ENCODE measurements around the gene SLC35F1.

Gene SLC35F1

DNA sequence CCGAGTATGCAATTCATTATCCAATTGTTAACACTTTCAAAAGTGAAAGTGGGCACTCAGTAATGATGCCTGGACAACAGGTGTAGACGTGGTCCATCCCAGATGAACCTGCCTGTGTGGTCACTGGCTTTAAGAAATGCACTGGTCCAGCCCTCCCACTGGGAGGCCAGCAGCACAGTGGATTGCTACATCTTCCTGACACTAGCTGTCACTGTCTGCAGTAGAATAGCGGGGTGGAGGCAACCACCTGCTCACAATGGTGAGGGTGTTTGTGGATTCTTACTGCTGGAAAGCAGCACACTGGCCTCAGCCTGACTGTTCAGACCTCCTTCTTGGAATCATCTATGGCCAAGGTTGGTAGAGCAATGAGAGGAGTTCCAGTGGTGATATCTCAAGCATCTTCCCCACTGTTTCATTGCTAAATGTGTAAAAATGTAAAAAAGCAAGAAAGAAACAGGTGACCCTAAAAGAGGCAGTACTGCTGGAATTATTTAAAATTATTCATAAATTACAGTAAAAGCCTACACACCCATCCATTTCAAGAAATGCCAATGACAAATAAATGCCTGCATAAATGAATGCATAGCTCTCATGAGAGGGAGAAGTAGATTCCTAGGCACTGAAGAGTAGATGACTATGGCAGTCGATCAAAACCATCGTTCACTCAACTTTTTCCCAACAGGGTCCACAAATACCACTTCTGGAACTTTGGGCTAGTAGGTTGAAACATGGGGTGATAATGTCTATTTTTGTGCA is 413.0 kb downstream of the SLC35F1 start:
- DNase-seq, result peak; percentile 68

DNA sequence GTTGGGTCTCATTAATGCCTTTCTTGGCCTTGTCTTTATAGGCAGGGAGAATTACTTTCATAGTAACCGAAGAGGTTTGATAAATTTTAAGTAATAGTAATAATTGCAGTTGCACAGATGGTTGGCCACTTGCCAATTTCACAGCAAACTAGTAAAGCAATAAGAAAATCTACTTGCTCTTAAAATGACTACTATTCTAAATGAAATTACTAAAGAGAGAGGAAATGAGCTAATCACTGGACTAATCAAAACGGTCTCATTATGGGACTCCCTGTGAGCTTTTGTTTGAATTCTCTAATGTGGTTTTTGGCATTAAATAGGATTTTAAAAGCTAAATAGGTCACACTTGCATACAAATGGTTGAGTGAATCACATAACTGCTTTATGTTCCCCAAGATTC is 413.6 kb downstream of the SLC35F1 start:
- peak; percentile 41 for DNase-seq

DNA sequence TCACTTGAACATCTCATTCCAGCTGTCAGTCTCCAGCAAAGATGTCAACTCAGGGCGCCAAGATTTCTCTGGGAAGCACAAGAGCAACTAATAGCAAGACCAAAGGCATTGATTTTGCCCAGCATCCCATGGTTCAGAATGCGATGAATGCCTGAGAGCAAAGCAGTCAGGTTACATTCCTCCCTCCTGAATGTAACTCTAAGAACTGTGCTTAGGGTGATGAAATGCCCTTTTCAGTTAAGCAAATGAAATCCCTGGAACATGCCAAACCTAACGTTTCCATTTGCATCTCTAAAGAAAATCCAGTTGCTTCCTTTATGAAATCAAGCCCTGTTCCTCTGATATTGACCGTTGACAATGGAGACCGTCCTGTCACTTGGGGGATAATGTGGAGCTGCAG is 417.1 kb downstream of the SLC35F1 start:
- no peak for DNase-seq

DNA sequence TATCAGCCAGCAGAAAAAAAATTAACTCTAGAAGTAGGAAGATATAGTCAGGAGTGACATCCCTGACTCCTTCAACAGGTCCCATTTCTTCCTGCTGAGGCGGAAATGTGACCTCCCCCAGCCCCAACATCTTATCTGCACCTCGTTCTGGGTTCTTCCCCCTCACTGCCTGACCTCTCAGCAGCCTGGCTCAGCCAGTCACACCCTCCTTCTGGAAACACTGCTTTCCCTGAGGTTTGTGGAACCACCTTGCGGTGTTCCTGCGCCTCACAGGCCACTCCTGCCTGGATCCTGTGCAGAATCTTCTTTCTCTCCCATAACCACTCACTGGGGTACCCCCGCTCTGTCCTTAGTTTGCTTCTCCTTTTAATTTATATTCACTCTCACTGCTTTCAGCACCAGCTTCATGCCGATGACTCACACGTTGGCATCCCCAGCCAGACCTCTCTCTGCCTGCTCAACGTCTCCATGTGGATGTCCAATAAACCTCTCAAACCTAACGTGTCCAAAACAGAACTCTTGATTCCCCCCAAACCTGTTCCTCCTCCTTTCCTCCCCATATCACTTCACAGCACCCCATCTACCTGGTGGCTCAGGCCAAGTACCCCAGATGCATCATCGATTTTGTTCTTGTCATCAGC is 418.3 kb downstream of the SLC35F1 start:
- no peak for DNase-seq

DNA sequence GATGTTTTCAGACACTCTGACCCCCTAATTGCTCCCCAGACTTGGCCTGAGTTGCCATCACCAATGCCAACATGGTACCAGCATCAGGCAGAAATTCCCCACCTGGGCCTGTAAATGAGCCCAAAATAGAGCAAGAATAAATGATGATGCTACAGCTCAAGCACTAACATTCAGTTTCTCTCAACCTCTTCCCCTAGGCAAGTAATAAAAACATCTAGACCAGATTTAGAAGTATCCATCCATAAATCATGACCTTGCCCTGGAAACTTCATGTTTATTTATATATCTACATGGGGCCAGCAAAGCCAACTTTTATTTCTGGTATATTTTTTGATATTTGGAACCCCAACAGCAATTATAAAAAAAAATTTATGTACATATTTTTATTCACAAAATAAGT is 419.6 kb downstream of the SLC35F1 start:
- DNase-seq, result no peak

DNA sequence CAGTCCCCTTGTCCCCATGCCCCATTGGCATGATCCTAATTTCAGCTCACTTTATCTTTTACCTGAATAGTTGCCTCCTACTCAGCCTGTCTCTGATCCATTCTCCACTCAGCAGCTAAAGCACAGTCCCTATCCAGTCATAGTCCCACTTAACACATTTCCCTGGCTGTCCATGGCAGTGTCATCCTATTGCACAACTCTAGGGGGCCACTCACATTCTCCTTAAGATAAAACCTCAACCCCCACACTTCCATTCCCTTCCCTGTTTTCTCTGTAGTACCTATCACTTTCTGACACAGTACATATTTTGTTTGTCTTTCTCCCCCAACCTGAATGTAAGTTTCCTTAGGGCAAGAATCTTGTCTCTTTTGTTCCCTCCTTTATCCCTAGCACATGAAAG is 420.2 kb downstream of the SLC35F1 start:
- no peak for DNase-seq

DNA sequence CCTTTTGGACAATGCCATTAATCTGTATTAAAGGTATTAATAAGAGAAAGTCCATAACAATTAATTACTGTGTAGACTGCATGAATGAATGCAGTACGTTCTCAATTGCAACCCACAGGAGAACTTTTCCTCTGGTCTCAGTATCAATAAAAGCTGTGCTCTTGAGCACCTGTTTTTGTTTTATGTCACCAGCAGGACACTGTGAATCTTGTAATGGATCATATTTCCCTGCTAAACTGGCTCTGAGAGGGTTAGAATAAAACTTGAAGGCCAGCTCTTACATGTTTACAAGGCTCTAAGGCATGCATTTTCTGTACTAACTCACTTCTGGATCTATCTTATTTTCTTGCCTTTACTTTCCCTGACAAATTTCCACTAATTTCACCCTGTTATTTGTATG is 426.7 kb downstream of the SLC35F1 start:
- no peak for DNase-seq

DNA sequence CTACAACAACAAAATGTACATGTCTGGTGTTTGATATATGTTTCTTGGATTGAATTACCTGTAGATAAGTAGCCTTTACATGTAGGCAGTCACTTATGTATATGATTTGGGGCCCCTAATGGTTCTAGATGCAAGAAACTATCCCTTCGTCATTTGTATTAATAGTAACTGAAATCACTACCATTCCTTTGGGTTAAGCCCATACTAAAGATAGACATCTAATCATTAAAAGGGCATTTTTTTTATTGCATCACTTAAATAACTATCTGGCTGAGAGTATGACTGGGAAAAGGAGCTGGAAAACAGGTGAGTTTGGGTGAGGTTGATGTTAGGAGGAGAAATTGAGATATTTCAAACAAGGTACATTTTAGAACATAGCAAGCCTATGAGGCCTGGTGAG is 427.6 kb downstream of the SLC35F1 start:
- DNase-seq, result no peak

DNA sequence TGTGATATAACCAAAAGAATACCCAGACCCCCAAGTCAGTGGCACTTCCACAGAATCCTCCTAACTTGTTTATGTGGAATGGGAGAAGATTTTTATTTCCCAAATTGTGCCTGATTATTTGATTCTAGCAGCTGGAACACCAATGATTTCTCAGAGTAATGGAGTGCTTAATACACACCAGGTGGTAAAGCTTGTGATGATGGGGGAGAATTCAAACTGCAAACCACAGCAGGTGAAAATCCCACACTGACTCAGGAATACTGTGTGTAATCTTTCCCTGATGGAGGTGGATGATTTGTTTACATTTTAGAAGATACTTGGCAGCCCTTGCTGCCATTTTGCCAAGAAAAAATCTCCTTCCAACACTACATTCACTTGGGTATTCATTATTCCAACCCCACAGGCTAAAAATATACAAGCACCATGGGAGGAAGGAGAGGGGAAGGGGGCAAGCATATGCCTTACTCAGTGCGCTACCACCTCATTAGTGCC is 428.3 kb downstream of the SLC35F1 start:
- peak; percentile 62 for DNase-seq

DNA sequence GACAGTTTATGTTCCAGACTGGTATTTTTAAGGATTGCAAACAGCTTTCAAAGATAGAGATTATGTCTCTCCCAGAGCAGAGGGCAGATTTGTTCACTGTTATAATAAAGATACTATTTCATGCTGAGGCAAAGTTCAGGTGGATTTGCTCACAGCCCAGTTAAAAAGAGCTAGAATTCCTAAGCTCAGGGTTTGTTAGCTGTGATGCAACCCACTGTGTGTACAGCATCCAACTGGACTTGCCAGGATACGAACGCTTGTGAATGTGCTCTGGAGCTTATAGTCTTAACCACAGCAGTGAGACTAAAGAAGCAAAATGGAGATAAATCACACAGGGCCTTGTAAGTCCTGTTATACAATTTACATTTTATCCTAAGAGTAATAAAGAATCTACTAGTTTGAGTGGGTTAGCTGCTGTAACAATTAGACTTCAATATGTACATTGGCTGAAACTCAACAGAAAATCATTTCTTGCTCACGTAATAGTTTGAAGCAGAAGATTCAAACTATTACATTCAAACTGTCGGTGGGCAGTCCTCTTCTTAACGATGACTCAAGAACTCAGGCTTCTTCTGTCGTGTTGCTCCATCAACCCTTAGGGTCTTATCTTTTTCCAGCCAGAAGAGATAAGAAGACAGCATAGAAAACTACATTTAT is 437.1 kb downstream of the SLC35F1 start:
- DNase-seq, result no peak

DNA sequence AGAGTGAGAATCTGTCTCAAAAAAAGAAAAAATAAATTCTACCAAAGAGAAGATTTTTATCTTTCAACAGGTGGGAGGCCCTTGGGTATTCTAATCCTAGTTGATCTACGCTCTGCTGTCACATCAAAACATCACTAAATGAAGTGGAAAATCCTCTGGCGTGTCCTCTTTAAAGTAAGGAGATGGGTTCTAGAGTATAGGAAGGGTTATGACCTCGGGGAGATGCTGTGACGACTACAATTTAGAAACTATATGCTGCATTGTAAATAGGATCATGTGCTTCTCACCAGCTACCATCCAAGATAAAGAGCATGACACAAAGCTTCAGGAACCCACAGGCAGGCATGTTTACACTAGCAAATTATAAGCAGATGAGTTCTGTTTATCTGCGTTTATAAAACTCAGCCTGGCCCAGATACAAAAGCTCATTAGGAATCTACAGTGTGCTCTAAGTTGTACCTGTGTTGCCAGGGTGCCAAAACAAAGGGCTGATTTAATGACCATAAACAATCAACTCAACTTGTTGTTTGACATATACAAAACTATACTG is 443.9 kb downstream of the SLC35F1 start:
- DNase-seq, result peak; percentile 76

DNA sequence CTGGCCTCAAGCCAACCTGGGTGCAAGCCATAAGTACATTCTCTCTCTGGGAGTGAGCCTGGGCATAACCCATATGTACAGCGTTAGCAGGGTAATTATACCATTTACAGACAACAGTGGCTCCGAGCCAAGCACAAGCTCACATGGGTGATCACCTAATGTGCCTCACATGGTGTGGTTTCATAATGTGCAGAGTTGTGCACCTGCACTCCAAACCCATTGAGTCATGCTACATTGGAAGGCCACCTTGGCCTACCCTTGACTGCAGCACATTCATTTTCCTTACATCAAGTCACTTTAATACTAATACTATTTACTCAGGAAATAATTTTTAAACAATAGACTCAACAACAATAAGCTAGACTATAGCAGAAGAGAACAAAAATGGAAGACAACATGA is 446.5 kb downstream of the SLC35F1 start:
- peak; percentile 15 for DNase-seq

DNA sequence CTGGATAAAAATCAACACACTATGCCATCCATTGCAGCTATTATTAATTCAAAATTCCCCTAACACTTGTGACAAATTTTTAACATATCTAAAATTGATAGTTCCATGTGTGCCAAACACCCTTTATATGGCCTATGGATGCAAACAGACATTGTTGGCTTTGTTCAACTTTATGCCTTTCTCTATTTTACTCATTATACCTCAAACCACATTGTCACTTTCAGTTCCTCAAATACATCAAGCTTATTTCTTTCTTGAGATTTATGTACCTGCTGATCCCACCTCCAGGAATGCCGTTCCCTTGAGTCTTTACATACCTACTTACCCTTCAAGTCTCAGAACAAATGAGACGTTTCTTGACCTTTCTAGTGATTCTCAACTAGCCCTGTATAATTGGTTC is 447.6 kb downstream of the SLC35F1 start:
- no peak for DNase-seq

DNA sequence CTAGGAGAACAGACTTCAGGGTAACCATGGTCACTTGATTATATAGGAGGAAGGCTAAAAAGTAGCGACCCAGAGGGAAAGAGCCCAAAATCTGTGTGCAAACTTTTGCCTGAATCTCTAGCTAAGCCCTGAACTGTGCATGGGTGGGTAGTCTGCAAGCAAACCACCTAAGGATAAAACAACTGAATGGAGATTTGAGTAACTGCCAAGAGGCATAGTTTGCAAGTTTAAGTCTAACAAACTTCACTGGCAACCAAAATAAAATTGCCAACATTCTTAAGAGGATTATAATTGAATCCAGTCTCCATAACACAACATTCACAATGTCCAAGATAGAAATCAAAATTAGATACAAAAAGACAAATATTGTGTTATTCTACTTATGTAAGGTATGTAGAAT is 449.0 kb downstream of the SLC35F1 start:
- DNase-seq, result no peak

DNA sequence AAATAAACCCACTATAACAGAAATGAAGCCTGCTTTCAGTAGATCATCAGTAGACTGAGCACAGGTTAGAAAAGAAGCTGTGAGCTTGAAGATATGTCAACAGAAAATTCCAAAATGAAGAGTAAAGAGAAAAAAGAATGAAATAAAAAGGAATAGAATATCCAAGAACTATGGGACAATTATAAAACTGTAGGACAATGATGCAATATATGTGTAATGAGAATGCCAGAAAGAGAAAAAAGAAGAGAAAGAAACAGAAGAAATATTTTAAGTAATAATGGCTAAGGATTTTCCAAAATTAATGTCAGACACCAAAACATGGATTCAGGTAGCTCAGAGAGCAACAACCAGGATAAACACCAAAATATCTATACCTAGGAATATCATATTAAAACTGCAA is 449.6 kb downstream of the SLC35F1 start:
- no peak for DNase-seq
